GM12873 (cell line): ENCODE results near the gene STX7.

ENCODE experiments used
- TF ChIP-seq, protein P1 (sequence below): IDR thresholded peaks from 2 replicates; pipeline ENCODE4 v1.5.1; 2012; ENCODE audit warnings: low read depth, mild to moderate bottlenecking, moderate library complexity, low read length, control low read depth; ENCODE audit not compliant: insufficient read depth; ENCODE audit errors: missing control alignments

STX7 gene

DNA sequence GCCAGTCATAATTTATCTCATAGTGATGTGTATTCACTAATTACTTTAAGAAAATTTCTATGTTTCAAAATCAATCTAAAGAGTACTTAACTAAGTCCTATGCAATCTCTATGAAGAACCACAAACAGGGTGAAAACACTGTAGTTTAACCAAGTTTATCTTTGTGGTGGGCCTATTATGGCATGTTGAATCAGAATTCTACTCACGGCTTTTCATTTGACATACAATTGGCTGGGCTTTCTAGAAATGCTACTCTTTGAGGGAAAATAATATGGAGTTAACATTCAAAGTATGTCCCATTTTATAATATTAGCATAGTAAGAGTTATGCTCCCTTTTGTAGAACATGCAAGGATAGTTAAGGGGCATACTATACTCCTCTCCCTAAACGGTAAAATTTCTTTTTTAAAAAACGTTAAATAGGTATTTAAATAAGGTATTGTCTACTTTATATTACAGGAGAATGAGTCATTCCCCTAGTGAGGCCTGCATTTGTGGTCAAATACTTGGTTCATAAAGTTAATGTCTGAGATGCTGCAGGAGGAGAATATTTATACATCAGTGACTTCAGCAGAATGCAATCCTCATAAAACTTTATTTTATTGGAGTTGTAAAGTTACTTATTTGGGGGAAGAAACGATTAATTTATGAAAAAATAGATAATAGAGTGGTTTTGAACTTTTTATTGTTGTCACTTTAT, 113.4 kb downstream of the STX7 start:
- TF ChIP-seq, protein P1, sequence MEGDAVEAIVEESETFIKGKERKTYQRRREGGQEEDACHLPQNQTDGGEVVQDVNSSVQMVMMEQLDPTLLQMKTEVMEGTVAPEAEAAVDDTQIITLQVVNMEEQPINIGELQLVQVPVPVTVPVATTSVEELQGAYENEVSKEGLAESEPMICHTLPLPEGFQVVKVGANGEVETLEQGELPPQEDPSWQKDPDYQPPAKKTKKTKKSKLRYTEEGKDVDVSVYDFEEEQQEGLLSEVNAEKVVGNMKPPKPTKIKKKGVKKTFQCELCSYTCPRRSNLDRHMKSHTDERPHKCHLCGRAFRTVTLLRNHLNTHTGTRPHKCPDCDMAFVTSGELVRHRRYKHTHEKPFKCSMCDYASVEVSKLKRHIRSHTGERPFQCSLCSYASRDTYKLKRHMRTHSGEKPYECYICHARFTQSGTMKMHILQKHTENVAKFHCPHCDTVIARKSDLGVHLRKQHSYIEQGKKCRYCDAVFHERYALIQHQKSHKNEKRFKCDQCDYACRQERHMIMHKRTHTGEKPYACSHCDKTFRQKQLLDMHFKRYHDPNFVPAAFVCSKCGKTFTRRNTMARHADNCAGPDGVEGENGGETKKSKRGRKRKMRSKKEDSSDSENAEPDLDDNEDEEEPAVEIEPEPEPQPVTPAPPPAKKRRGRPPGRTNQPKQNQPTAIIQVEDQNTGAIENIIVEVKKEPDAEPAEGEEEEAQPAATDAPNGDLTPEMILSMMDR = no peak
